HuH-7 (cell line): Measurements from ENCODE around the gene CFAP52.
"Not testable (repeated sequence)": the region's sequence is repeated elsewhere in the genome, so short reads cannot be mapped to it uniquely, and the experiment has no call there.

Experiments used
- DNase-seq: peaks from one replicate; pipeline ENCODE4 v3.0.0; 2011; ENCODE audit warnings: low spot score

The CFAP52 gene

GRCh38 chr17:9646546-9646885, 70.1 kb downstream of the CFAP52 start:
- DNase-seq = no peak

- no peak for DNase-seq
Observed at GRCh38 chr17:9647014-9647413, 70.6 kb downstream of the CFAP52 start.

GRCh38 chr17:9648521-9649110, 72.2 kb downstream of the CFAP52 start:
- no peak for DNase-seq

GRCh38 chr17:9658593-9659211, 82.3 kb downstream of the CFAP52 start:
- DNase-seq = no peak

- DNase-seq = no peak
Observed at GRCh38 chr17:9661027-9661426, 84.6 kb downstream of the CFAP52 start.

- DNase-seq = not testable (repeated sequence)
Observed at GRCh38 chr17:9663511-9663910, 87.1 kb downstream of the CFAP52 start.

- DNase-seq = no peak
Observed at GRCh38 chr17:9666461-9667050, 90.1 kb downstream of the CFAP52 start.

GRCh38 chr17:9668517-9668916, 92.1 kb downstream of the CFAP52 start:
- DNase-seq = no peak

- DNase-seq = no peak
Observed at GRCh38 chr17:9669551-9670008, 93.1 kb downstream of the CFAP52 start.

GRCh38 chr17:9670596-9670995, 94.2 kb downstream of the CFAP52 start:
- no peak for DNase-seq

- DNase-seq = no peak
Observed at GRCh38 chr17:9671559-9671958, 95.1 kb downstream of the CFAP52 start.

- DNase-seq = no peak
Observed at GRCh38 chr17:9672266-9672665, 95.8 kb downstream of the CFAP52 start.

GRCh38 chr17:9672691-9673090, 96.2 kb downstream of the CFAP52 start:
- DNase-seq = no peak

- no peak for DNase-seq
Observed at GRCh38 chr17:9676084-9676483, 99.6 kb downstream of the CFAP52 start.

- DNase-seq = no peak
Observed at GRCh38 chr17:9676820-9677310, 100.4 kb downstream of the CFAP52 start.

- no peak for DNase-seq
Observed at GRCh38 chr17:9677411-9677810, 101.0 kb downstream of the CFAP52 start.

GRCh38 chr17:9677896-9678295, 101.5 kb downstream of the CFAP52 start:
- DNase-seq = no peak

GRCh38 chr17:9684955-9685621, 108.6 kb downstream of the CFAP52 start:
- DNase-seq = no peak
